GM06990 (cell line): ENCODE data around the gene DOK6.

ENCODE experiments used
- DNase-seq: peaks from one replicate; pipeline ENCODE4 v3.0.0-alpha.2; 2011; ENCODE audit not compliant: insufficient read length; ENCODE audit errors: extremely low read depth
- H3K27me3 ChIP-seq: replicated peaks from 2 replicates; pipeline ENCODE4 v1.6.0; 2011; ENCODE audit warnings: low read length; ENCODE audit not compliant: control insufficient read depth, insufficient read depth
- H3K36me3 ChIP-seq: 2 replicates; pipeline ENCODE4 v1.5.1; 2011; ENCODE audit warnings: low read length; ENCODE audit not compliant: control insufficient read depth, insufficient read depth
- H3K4me3 ChIP-seq: replicated peaks from 2 replicates; pipeline ENCODE4 v1.5.1; 2011; ENCODE audit warnings: low read depth, mild to moderate bottlenecking, control low read depth, low read length
- TF ChIP-seq, protein P1 (sequence below): IDR thresholded peaks from 2 replicates; pipeline ENCODE4 v1.5.1; 2011; ENCODE audit warnings: low read length, control low read depth, mild to moderate bottlenecking, inconsistent platforms; ENCODE audit not compliant: insufficient read depth, poor library complexity, severe bottlenecking

DOK6 gene

DNA sequence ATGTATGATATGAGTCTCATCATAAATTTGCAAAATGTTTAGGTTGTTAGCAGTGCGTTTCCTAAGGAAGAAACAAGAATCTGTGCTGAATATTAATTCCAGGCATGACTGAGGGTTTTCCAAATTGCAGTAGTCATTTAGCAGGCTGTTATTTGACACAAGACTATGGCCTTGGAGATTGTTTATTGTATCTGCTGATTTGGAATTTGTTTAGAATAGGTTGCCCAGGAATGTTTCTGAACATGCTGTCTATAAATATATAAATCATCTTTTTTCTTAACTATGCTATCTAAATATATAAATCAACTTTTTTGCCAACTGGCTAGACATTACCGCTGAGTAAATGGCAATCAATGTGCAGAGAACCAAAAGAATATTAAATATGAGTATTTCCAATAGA is 90.9 kb downstream of the DOK6 start:
- TF ChIP-seq, protein P1, sequence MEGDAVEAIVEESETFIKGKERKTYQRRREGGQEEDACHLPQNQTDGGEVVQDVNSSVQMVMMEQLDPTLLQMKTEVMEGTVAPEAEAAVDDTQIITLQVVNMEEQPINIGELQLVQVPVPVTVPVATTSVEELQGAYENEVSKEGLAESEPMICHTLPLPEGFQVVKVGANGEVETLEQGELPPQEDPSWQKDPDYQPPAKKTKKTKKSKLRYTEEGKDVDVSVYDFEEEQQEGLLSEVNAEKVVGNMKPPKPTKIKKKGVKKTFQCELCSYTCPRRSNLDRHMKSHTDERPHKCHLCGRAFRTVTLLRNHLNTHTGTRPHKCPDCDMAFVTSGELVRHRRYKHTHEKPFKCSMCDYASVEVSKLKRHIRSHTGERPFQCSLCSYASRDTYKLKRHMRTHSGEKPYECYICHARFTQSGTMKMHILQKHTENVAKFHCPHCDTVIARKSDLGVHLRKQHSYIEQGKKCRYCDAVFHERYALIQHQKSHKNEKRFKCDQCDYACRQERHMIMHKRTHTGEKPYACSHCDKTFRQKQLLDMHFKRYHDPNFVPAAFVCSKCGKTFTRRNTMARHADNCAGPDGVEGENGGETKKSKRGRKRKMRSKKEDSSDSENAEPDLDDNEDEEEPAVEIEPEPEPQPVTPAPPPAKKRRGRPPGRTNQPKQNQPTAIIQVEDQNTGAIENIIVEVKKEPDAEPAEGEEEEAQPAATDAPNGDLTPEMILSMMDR: no peak
- Histone ChIP-seq H3K27me3 (no peaks in the 10 kb centered on the region), H3K4me3 (no peak overlapping the region), H3K36me3 (no peaks in the 10 kb centered on the region)
- no peak for DNase-seq

DNA sequence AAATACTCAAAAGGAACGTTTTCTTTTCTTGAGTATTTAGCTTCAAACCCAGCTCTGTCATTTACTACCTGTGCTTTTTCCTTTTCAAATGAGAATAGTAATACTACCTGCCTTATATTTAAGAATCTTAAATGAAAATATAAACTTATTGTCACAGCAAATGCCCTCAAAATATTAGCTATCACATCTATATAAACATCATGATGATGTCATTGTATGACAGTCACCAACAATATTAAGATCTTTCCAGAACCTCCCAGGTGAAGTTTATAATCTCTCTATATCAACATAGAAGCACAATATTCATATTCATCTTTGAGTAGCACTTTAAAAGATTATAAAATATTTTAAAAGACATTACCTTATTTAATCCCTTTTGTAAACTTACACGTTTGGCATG is 92.2 kb downstream of the DOK6 start:
- DNase-seq: no peak
- H3K27me3 ChIP-seq: no peaks in the 10 kb centered on the region
- no peak overlapping the region for H3K4me3 ChIP-seq
- no peaks in the 10 kb centered on the region for H3K36me3 ChIP-seq
- TF ChIP-seq, protein P1: no peak

DNA sequence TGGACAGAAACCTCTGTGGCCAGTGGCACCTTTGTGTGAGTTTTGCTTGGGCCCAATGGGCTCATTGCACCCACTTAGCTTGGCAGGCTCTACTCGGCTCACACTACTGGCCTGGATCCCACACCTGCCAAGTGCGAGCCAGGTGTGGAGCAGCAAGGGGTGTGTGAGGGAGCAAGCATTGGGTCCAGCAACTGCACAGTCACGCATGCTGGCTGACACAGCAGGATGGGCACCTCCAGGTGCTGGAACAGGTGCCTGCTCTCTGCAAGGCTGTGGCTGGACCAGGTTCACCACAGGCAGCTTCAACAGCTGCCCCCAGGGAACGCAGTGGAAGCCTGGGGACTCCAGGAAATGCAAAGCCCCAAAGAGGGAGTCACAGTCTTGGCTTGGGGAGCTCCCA is 94.2 kb downstream of the DOK6 start:
- H3K4me3 ChIP-seq: no peak overlapping the region
- TF ChIP-seq, protein P1: no peak
- no peaks in the 10 kb centered on the region for H3K36me3 ChIP-seq
- H3K27me3 ChIP-seq: no peaks in the 10 kb centered on the region
- DNase-seq: no peak

DNA sequence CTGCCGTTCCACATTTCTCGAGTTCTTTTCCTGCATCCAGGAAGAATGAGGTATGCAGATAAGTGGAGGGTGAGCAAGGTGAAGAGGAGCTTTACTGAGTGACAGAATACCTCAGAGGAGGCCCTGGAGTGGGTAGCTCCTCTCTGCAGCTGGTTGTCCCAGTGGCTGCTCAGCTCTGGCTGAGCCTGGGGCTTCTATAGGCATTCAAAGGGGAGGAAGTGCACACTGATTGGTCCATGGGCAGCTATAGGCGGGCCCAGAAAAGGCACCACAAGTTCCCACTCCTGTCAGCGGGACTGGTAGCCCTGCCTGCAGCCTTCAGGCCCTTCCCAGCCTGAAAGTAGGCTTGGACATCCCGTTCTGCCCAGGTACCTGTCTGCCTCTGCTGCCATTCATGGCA is 94.7 kb downstream of the DOK6 start:
- H3K36me3 ChIP-seq: no peaks in the 10 kb centered on the region
- H3K4me3 ChIP-seq: no peak overlapping the region
- DNase-seq: no peak
- TF ChIP-seq, protein P1: no peak
- no peaks in the 10 kb centered on the region for H3K27me3 ChIP-seq

DNA sequence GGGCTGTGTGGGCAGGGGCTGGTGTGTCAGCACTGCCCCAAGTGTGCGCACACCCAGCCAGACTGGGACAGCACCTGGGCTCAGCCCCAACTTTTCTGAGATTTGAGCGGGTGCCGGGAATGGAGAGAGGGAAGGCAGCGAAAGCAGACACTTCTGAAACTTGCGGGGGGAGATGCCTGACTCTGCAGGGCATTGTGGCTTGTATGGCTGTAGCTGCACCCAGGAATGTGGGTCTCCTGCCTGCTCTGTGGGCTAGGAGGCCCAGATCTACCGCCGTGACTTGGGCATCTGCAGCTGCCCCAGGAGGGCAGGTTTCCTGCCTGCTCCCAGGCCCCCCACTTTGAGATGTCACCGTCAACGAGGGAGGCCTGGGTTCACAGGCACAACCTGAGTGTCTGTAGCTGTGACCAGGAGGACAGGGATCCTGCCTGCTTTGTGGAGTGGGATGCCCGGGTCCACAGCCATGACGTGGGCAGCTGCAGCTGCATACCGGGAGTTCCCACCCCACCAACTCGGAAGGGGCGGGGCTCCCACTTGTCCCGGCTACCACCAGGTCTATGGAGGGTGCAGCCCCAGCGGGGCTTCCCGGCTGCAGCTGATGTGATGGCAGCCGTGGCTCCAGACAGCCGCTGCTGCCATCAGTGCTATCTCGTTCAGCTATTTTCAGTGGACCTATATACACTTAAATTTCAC is 95.3 kb downstream of the DOK6 start:
- TF ChIP-seq, protein P1: no peak
- no peak overlapping the region for H3K4me3 ChIP-seq
- DNase-seq: no peak
- H3K36me3 ChIP-seq: no peaks in the 10 kb centered on the region
- no peaks in the 10 kb centered on the region for H3K27me3 ChIP-seq

DNA sequence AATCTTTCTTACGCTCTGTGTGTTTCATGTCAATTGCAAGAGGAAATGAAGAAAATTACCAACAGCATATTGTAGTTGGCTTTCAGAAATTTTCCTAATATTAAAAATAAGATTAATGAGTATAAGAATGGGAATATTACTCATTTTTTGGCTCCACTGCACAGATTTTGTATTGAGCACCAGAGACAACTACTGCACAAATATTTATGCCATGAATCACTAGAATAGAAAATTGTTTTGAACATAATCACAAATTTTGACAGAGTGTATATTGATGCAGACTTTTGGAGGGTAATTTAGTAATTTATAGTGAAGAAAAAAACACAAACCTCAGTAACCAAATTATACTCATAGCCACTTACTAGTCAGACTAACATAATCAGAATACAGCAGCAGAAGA is 118.3 kb downstream of the DOK6 start:
- Histone ChIP-seq H3K36me3 (no peaks in the 10 kb centered on the region), H3K4me3 (no peak overlapping the region), H3K27me3 (no peaks in the 10 kb centered on the region)
- DNase-seq: no peak
- TF ChIP-seq, protein P1: no peak
